H4 (cell line): ENCODE measurements around the gene TBC1D22A. TPM values are rescaled to one million over a fixed set of nuclear protein-coding genes. Genes with fewer than 3 reads are reported as not detected.
"Not testable (repeated sequence)": the region's sequence is repeated elsewhere in the genome, so short reads cannot be mapped to it uniquely, and the experiment has no call there.

Experiments
- DNase-seq: peaks from one replicate; pipeline ENCODE4 v3.0.0-alpha.2; 2015; ENCODE audit warnings: low spot score
- total RNA-seq: library from RNA; depleted of rRNA; stranded (reverse); fragments of >200 nt; shearing (Covaris generic); gene quantifications from 2 replicates; pipeline ENCODE4 v1.2.3, GENCODE V29; 2014

TBC1D22A gene
- total RNA-seq, 1 experiment from 2014 or later, result 8.6 TPM

DNA sequence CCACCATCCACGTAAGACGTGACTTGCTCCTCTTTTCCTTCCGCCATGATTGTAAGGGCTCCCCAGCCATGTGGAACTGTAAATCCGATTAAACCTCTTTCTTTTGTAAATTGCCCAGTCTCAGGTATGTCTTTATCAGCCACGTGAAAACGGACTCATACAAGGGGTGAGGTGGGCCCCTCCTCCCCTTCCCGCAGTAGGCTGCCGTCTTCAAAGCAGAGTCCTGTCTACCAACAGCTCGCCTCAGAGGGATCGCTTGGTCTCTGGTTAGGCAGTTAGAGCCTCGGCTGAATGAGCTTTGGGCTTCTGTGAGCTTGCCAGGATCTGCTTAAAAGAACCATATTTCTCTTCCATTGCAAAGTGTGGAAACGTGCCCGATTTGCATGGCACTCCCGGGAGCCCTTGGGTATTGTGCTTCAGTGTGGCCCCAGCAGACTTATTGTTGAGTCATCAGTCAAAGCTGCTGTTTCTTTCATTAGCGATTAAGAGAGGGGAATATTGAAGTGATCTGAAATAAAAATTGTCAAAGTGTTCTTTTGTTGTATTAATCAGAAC lies 338.3 kb downstream of the TBC1D22A start:
- no peak for DNase-seq

- no peak for DNase-seq
Observed at GRCh38 chr22:47101321-47101885, 339.0 kb downstream of the TBC1D22A start.

DNA sequence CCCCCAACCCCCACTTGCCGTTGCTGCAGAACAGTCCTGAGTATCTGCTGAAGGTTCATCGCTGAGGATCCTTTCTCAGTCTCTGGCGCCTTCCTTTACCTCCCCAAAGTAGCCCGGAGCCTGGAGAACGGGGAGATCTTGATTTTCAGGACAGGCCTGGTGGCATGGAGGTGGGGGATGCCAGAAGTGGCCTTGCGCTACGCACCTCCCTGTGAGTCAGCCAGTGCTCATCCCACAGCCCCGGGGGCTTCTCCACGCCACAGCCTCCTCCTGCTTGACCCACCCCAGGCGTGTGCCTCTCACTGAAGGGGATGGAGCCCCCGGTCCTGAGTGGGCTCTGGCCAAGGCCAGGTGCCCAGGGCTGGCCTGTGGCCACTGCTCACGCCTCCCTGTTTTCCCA lies 339.6 kb downstream of the TBC1D22A start:
- no peak for DNase-seq

- DNase-seq, result no peak
Observed at GRCh38 chr22:47102648-47103047, 340.2 kb downstream of the TBC1D22A start.

DNA sequence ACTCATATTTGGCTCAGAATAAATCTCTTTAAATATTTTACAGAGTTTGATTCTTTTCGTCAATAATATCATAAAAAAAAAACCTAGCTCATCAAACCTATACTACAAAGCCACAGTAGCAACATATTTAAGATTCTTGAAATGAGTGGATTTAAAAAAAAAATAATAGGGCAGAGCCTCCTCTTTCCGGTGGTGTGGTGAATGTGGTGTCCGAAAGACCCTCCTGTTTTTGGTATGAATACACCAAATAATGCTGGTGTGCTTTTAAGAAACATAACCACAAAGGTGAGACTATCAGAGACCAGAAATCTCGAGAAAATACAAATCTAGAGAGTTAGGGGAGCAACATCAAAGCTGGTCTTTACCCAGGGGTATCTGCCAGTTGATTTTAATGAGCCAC lies 342.6 kb downstream of the TBC1D22A start:
- DNase-seq, result no peak

- no peak for DNase-seq
Observed at GRCh38 chr22:47106806-47107205, 344.4 kb downstream of the TBC1D22A start.

DNA sequence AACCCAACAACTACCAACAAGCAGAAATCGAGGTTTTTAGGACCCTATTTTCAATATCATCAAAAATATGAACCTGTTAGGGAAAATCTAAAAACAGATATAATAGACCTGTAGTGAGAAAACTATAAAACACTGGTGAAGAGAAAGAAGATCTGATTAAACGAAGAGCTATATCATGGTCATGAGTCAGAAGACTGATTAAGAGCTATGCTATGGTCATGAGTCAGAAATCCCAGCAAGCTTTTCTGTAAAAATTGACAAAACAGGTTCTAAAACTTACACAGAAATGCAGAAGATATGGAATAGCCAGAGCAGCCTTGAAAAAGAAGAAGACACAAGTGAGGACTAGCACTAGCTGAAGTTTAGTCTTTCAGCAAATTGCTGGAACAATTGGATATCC lies 345.0 kb downstream of the TBC1D22A start:
- DNase-seq, result no peak

DNA sequence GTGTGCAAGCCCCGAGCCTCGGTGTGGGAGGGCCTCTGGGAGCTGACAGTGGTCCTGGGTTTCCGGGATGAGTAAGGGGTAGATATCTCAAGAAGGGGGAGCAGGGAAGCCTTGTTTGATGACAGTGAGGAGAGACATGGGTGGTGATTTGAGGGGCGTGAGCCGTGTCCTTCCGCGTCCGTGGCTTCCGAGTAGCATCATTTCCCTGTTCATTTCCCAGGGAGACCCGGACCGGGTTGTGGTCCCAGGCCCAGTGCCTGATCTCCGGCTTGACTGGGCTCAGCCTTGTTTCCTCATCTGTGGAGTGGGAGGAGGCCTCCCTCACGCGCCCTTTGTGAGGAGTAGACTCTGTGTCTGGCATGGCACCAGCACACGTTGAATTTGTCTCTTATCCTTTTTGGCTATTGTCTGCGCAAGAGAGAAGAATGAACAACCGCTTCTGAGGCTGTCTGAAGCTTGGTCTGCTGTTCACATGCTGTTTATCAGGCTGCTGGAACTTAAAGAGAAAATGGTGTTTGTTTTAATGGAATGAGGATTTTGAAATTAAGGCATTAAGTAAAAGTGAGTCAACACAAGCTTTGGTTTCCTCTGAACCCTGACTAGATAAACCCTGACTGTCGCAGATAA lies 348.5 kb downstream of the TBC1D22A start:
- DNase-seq, result no peak

DNA sequence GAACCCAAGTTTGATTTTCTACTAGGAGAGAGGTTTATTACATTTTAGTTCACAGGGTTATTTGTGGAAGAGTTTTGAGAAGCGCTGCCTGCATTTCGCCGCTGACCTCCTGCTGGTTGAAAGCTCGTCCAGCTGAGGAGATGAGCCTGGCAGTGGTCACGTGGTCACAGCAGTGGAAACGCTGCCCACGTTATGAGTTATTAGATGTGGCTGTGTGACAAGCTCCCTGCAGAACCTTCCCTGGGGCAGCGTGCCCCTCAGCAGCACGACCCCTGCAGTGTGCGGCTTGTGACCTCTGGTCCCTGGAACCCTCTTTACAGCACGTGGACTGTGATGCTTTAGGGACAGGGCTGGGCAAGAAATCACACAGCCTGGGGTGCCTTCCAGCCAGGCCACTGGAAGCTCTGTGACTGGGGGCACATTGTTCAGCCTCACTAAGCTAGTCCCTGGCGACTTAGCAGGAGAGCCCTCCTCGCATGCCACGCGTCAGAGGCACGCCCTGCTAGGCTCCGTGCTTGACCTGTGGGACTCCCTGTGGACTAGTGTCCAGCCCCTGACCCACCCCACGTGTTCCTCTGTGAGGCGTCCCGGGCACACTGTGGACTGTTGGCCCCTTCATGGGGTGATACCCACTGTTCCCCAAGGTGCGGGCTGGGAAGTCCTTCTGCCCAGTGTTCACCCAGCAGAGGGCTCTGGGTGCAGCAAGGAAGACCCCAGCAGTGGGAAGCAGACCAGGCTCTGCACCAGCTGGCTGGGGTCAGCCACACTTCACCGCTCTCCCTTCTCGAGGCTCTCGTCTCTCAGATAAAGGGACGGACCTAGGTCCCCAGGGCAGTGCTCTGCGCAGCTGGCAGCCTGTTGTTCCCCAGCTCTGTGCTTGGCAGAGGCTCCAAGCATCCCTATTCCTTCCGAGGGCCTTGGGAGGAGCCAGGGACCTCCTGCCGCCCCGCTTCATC lies 349.5 kb downstream of the TBC1D22A start:
- DNase-seq, result no peak

DNA sequence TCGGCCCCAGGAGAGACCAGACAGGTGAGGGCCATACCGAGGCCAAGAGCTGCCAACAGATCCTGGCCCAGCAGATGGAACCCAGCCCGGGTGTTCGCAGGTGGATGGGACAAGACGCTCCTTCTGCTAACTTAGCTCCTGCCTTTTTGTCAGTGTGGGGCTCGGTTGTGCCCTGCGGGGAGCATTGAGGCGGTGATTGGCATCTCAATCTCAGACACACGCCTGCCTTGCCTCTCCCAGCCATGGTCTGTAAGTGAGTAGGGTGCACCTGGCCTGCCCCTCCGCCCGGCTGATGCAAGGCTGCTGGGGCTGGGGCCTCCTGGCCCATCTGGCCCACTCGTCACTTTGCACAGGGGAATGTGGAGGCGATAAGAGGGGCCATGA lies 350.1 kb downstream of the TBC1D22A start:
- no peak for DNase-seq

- DNase-seq, result no peak
Observed at GRCh38 chr22:47112994-47113852, 350.8 kb downstream of the TBC1D22A start.

DNA sequence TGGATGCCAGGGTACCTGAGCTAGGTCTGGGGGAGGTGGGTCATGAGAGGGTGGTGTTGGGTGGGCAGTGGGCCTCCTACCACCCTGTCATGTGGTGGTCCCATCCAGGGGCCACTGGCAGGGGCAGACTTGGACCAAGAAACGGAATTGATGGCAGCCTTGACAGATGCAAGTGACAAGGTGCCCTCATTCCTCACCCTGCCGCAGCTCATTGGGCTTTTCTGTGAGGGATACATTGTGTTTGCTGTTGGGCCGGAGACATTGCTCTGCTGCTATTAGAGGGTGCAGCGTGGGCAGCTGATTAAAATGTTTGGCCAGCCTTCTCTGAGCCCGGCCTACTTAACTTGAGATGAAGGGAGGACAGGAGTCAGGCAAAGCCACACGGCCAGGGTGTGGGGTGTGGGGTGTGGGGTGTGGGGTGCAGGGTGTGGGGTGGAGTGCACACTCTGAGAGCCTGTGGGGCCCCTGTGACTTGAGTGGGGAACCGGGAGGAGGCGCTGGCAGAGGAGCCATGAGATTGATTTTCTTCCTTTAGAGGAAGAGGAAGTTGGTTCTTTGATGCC lies 351.5 kb downstream of the TBC1D22A start:
- no peak for DNase-seq

- no peak for DNase-seq
Observed at GRCh38 chr22:47114813-47115517, 352.5 kb downstream of the TBC1D22A start.

DNA sequence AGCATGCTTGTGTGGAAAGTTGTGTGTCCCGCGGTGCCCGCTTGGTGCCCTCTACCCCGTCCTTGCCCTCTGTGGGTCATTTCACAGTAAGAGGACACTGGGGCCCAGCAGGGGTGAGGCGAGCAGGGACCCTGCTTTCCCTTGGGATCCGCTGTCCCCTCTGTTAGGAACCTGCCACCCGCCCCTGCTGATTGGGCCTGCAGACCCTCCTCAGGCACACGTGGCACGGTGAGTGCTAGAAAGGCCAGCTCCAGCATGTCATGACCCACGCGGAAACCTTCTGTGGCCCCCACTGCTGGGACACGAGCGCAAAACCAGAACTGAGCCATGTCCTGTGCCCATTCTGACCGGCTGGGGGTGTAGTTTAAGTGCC lies 353.1 kb downstream of the TBC1D22A start:
- DNase-seq, result no peak

DNA sequence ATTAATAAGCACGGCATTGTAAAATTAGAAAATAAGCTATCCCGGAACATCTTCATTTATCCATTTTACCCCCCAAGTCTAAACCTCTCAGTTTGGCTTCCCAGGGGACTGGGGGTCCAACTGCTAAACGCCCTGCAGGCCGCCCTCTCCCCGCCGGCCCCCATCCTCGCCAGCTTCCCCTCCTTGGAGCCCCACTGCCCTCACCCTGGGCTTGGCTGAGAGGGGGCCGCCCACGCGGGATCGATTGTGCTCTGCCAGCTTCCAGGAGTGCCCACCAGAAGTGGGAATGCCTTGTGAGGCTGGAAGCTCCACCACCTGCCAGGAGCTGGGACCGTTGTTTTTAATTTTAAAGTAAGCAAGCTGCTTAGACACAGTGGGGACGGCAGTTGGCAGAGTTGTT lies 353.5 kb downstream of the TBC1D22A start:
- no peak for DNase-seq

DNA sequence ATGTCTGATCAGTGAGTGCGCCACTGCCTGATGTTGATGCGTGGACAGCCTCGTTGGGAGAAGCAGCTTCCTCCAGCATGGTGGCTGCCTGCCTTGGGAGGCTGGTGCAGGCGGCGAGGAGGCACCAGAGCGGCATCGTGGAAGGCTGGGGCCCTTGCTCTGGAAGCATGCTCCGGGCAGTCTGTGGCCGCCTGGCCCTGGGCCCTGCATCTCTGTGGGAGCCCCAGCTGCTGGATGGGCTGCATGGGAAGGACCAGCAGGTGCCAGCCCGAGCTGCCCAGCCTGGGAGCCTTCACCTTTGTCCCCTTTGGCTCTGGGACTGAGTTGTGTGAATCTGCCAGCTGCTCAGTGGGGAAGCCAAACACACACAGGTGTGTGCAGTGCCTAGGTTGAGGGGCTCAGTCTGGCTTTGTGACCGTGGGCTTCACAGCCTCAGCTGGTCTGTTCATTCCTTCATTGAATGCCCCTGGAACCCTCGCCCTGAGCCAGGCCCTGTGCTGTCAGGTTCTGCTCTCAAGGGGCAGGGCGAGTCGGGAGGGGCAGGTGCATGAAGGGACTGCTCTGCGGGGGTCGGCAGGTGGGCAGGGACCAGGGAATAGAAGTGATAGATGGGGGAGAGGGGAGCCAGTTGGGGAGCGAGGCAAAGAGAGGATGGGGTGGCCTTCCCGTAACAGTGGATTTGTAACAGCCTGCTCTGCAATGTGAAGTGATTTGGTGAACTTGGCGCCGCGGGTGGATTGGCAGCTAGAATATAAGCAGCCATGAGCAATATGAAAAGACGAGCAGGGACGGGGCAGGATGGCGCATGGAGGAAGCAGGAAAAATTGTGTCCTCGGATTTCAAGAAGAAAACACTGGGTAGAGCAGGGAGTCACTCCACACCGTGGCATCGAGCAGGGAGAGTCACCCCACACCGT lies 354.2 kb downstream of the TBC1D22A start:
- no peak for DNase-seq

DNA sequence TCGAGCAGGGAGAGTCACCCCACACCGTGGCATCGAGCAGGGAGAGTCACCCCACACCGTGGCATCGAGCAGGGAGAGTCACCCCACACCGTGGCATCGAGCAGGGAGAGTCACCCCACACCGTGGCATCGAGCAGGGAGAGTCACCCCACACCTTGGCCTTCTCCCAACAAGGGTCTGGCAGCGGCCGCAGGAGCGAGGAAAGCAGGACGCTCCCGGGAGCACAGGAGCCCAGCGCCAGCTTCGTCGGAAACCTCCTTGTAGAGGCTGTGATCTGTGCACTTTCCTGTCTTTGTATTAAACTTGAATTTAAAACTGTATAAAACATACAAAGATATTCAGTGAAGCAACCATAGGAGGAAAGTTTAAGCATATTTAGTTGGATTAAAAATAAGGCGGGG lies 355.0 kb downstream of the TBC1D22A start:
- not testable (repeated sequence) for DNase-seq

DNA sequence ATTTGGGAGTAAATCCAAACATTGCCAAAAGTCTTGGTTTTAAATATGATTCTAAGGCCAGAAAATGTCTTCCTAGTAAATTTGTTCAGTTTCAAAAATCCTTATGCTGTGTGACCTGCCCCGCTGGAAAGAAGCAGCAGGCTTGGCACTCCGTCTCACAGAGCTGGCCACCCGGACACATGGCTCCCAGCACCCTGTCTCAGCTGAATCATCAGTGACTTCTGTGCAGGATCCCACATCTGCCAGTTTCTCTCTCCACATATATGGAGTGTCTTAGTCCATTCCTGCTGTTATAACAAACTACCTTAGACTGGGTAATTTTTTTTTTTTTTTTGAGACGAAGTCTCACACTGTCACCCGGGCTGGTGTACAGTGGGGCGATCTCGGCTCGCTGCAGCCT lies 356.7 kb downstream of the TBC1D22A start:
- no peak for DNase-seq

DNA sequence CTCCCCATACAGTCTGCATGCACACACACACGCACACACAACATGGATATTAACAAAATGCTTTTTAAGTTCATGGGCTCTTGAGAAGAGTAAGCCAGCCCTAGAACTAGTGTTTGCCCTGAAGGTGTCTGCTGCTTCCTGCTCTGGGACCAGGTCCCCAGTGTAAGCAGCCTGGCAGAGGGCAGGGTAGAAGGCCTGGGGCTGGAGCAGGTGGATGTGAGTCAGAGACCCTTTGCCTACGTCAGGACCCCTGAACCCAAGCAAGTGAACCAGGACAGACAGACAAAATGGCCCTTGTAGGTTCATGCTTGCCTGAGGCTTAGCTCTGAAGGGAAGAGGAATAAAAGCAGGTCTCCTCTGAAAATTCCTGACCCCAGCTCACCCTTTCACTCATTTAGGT lies 357.9 kb downstream of the TBC1D22A start:
- no peak for DNase-seq

DNA sequence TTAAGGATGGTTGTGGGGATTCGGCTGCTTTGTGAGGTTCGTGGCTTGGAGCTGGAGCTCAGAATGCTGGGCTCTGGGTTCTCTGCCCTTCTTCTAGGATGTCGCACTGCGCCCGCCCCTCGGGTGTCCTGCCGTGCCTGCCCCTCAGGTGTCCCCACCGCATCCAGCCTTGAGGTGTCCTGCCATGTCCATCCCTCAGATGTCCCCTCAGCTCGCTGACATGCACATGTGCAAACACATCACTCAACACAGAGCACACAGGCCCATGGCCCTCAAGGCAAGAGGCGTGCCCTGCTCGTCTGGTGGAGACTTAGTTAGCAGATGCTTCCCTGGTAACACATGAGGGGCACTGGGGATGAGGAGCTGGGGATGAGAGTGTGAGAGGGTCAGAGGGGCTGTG lies 359.3 kb downstream of the TBC1D22A start:
- no peak for DNase-seq
